Jurkat, Clone E6-1 (cell line): ENCODE data around the gene SLC2A14.
"Not testable (repeated sequence)": the region's sequence is repeated elsewhere in the genome, so short reads cannot be mapped to it uniquely, and the experiment has no call there.

Experiments
- DNase-seq: peaks from one replicate; pipeline ENCODE4 v3.0.0-alpha.2; 2011; ENCODE audit warnings: low read depth, low spot score
- H3K4me3 ChIP-seq: 2 replicates; pipeline ENCODE4 v1.5.1; 2011; ENCODE audit warnings: mild to moderate bottlenecking, low read length, control low read depth, moderate library complexity

The SLC2A14 gene

GRCh38 chr12:7879246-7879645 is 6.5 kb upstream of the SLC2A14 start:
- H3K4me3 ChIP-seq = no peak overlapping the region
- no peak for DNase-seq

DNA sequence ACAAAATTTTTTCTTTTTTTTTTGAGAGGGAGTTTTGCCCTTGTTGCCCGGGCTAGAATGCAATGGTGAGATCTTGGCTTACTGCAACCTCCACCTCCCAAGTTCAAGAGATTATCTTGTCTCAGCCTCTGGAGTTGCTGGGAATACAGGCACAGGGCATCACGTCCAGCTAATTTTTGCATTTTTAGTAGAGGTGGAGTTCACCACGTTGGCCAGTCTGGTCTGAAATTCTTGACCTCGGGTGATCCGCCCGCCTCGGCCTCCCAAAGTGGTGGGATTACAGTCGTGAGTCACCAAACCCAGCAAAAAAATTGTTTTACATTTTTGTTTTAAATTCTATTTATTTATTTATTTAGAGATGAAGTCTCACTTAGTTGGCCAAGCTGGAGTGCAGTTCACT is 4.7 kb upstream of the SLC2A14 start:
- no peak for DNase-seq
- H3K4me3 ChIP-seq = no peak overlapping the region

GRCh38 chr12:7870335-7870734 is 2.4 kb downstream of the SLC2A14 start:
- H3K4me3 ChIP-seq = no peak overlapping the region
- no peak for DNase-seq

- DNase-seq = no peak
- H3K4me3 ChIP-seq = no peak overlapping the region
Observed at GRCh38 chr12:7869137-7869536, 3.6 kb downstream of the SLC2A14 start.

GRCh38 chr12:7868391-7868790 is 4.3 kb downstream of the SLC2A14 start:
- no peak for DNase-seq
- H3K4me3 ChIP-seq = no peak overlapping the region

GRCh38 chr12:7864601-7865150 is 8.0 kb downstream of the SLC2A14 start:
- H3K4me3 ChIP-seq = no peak overlapping the region
- no peak for DNase-seq

DNA sequence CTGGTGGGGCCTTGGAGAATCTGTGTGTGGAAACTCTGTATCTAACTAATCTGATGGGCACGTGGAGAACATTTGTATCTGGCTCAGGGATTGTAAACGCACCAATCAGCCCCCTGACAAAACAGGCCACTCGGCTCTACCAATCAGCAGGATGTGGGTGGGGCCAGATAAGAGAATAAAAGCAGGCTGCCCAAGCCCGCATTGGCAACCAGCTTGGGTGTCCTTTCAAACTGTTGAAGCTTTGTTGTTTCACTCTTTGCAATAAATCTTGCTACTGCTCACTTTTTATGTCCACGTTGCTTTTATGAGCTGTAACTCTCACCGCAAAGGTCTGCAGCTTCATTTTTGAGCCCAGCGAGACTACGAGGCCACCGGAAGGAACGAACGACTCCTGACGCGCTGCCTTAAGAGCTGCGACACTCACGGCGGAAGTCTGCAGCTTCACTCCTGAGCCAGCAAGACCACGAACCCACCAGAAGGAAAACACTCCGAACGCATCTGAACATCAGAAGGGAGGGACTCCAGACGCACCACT is 9.8 kb downstream of the SLC2A14 start:
- H3K4me3 ChIP-seq, DNase-seq: not testable (repeated sequence)

DNA sequence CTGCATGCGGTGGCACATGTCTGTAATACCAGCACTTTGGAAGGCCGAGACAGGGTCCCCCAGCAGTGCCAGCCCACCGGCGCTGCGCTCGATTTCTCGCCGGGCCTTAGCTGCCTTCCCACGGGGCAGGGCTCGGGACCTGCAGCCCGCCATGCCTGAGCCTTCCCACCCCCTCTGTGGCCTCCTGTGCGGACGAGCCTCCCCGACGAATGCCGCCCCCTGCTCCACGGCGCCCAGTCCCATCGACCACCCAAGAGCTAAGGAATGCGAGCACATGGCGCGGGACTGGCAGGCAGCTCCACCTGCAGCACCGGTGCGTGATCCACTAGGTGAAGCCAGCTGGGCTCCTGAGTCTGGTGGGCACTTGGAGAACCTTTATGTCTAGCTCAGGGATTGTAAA is 10.4 kb downstream of the SLC2A14 start:
- H3K4me3 ChIP-seq, DNase-seq: not testable (repeated sequence)

- DNase-seq = no peak
- no peak overlapping the region for H3K4me3 ChIP-seq
Observed at GRCh38 chr12:7859552-7859951, 13.2 kb downstream of the SLC2A14 start.

- DNase-seq = no peak
- no peak overlapping the region for H3K4me3 ChIP-seq
Observed at GRCh38 chr12:7857971-7858370, 14.7 kb downstream of the SLC2A14 start.

- no peak overlapping the region for H3K4me3 ChIP-seq
- no peak for DNase-seq
Observed at GRCh38 chr12:7856516-7856915, 16.2 kb downstream of the SLC2A14 start.

DNA sequence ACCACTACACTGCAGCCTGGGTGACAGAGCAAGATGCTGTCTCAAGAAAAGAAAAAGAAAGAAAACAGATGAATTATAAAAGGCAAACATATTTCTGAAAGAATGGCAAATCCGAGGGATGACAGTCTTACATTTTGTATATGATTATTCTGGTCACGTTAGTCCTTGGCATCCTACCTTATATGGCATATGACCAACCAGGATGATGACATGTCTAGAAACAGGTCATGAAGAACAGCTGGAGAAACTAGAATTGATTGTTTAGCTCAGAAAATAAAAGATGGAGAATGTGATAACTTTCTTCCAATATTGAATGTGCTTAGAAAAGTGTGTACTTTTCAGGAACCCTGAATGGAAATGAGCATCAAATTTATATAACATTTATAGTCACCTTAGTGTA is 19.2 kb downstream of the SLC2A14 start:
- no peak for DNase-seq
- H3K4me3 ChIP-seq = no peak overlapping the region

DNA sequence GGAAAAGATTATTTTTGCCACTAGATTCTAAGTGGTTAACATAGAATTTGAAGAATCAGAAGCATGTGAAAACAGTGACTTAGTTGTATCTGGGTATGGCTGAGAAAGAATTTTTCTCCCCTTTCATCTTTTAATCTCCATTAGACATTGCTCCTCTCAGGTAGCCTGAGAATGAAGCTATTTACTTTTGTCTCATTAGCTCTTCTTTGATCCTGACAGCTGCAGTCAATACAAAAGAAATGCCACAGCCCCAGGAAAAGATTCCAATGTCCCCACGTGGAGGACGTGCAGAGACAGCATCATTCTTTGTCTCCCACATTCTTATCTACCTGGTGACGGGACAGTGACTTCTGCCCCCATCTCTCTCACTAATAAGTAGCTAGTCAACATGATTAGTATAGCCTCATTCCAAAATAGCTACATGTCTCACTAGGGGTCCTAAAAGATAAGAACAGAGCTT is 21.1 kb downstream of the SLC2A14 start:
- DNase-seq, H3K4me3 ChIP-seq: not testable (repeated sequence)

GRCh38 chr12:7850099-7850498 is 22.6 kb downstream of the SLC2A14 start:
- DNase-seq, H3K4me3 ChIP-seq: not testable (repeated sequence)

DNA sequence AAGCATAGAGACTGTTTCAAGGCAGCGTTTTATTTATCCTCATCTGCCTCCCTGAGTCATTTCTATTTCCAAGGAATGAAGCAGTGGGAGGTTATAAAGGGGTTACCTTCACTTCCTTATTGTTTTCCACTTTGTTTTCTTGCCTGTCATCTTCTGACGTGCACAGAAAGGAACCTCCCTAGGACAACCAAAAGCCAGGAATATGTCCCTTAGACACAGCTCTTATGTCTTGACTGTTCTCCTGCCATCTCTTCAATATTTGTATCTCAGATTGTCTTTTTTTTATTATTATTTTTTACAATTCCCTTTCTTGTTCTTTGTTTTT is 24.7 kb downstream of the SLC2A14 start:
- H3K4me3 ChIP-seq, DNase-seq: not testable (repeated sequence)

DNA sequence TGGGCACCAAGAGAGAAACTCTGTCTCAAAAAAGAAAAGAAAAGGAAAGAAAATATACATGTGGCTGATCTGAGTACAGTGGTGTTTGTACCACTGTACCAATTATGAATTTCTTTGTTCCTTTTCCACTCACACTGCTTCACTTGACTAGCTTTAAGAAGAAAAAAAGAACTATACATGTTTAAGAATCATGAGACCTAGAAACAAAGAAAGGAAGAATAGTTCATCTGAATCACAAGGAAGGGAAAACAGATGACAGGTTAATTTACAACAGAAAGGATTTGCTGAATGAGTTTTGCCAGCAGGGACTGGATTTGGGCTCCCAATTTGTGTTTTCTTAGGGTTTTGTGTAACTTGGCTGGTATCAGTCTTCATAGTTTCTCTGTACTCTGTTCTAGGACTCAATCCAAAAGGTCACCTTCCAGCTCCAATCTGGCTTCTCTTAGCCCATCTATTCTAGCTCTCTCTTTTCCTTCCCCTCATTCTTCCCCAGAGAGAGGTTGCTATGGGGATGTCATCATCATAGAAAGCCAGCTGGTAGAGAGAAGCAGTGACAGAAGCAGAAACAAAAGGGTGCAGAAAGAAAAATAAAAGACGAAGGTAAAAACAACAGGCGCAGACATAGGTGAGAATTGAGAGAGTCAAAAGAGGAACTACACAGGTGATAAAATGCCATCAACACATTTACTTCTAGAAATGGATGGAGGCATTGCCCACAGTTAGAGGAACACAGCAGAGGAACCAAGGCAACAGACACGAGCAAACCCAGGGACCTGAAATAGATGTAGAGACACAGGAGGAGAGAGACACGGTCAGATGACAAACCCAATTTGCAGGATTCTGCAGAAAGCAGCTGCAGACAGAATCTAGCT is 25.3 kb downstream of the SLC2A14 start:
- DNase-seq, H3K4me3 ChIP-seq: not testable (repeated sequence)

DNA sequence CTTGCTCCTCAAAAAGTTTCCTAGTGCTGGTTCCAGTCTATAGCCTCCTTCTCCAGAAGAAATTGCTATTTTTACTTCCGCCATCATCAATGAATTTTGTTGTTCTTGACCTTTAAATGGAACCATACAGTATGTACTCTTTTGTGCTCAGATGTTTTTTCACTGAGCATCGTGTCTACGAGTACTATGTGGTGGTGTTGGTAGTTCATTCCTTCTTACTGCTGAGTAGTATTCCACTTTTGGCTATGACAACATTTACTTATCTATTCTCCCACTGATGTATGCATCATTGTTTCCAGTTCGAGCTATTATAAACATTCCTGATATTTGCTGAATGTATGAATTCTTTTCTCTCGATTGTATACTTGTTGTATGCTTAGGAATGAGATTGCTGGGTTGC is 28.6 kb downstream of the SLC2A14 start:
- no peak for DNase-seq
- H3K4me3 ChIP-seq = no peak overlapping the region

DNA sequence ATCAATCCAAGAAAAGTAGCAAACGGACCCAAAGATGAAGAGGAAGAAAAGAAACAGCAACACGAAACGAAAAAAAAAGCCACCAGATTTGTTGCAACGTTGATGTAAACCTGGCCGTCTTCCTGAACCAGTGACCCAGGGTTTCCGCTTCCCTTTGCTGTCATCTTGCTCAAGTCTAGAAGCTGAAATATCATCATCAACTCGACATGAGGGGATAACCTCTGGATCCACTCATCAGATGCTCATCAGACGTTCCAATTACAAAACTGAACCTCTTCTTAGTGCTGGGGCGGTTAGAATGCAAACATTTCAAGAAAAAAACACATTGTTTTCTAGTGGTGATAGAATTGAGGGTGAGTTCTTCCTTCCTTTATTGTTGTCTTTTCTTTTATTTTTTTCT is 29.1 kb downstream of the SLC2A14 start:
- not testable (repeated sequence) for H3K4me3 ChIP-seq, DNase-seq

DNA sequence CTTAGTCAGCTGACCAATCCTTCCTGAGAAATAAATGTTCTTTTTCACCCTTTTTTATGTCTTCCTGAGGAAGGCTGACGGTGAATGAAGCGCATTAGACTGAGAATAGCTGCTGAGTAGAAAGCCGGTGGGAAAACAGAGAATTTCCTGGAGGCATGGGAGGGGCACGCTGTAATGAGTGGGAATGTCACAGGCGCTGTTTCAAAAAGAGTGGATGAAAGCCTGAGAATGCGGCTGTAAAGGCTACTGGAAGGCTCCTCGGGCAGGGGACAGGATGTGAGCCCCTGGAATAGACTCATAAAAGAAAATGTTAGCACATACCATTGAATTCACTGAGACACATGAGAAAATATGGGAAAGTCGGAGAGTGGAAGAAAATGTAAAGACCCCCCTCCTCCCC is 29.6 kb downstream of the SLC2A14 start:
- not testable (repeated sequence) for DNase-seq, H3K4me3 ChIP-seq

- DNase-seq, H3K4me3 ChIP-seq: not testable (repeated sequence)
Observed at GRCh38 chr12:7842444-7842843, 30.3 kb downstream of the SLC2A14 start.

DNA sequence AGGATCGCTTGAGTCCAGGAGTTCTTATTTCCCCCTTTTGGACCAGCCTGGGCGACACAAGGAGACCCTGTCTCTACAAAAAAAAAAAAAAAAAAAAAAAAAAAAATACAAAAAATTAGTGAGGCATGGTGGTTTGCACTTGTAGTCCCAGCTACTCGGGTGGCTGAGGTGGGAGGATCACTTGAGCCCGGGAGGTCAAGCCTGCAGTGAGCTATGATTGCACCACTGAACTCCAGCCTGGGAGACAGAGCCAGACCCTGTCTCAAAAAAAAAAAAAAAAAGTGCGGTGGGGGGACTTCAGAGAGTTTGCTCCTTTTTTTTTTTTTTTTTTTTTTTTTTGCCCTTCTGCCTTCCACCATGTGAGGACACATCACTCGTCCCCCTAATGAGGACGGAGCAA is 32.9 kb downstream of the SLC2A14 start:
- DNase-seq, H3K4me3 ChIP-seq: not testable (repeated sequence)
